ENCODE measurements around the gene NPAS3. TPM values are rescaled to one million over a fixed set of nuclear protein-coding genes. Genes with fewer than 3 reads are reported as not detected.

Gene NPAS3
- total RNA-seq, 1 experiment from 2014 or later: not detected

DNA sequence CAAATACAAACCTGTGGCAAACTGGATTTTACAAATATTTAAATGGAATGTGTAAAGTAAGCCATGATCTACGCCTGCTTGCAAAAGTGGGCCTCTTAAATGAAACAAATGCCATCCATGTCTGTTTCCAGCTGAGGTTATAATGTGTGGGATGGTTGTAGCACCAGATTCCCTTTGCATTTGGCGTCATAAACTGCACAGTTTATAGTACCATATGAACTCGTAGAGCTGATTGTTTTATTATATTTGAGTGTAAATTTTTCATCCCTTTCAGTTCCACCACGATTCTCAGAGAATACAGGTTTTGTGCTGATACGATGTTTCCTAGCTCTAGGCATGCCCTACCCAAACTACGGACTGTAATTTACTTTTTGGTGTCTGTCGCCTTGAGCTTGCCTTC, 637.3 kb downstream of the NPAS3 start:
- ChIA-PET CTCF (no interaction called here), RAD21 (ENCODE audit: low non-redundant PET in 1 of 2, low total read pairs in 2 of 2, uncharacterized antibody in 2 of 2, unreplicated experiment in 2 of 2) (no interaction called here), POLR2A (no interaction called here)
- TF ChIP-seq ELF1 (IDR thresholded peaks at IDR 0.05; ENCODE audit: borderline replicate concordance, low read depth): no peak
- TF ChIP-seq, protein P1, sequence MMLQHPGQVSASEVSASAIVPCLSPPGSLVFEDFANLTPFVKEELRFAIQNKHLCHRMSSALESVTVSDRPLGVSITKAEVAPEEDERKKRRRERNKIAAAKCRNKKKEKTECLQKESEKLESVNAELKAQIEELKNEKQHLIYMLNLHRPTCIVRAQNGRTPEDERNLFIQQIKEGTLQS (IDR thresholded peaks at IDR 0.05): no peak
- no peak for TF ChIP-seq ZFX (IDR thresholded peaks at IDR 0.05)
- TF ChIP-seq FOSL1 (IDR thresholded peaks at IDR 0.05; ENCODE audit: low read depth): no peak
- no peak for TF ChIP-seq MAX (IDR thresholded peaks at IDR 0.05)
- TF ChIP-seq SIN3A (IDR thresholded peaks at IDR 0.05; ENCODE audit: low read depth): no peak
- TF ChIP-seq TCF7L2 (IDR thresholded peaks at IDR 0.05; ENCODE audit: borderline replicate concordance, extremely low read depth, insufficient read depth, insufficient read length): no peak
- TF ChIP-seq POLR2A (IDR thresholded peaks at IDR 0.05; ENCODE audit: borderline replicate concordance, extremely low read depth, insufficient read depth, insufficient read length): no peak
- no peak for TF ChIP-seq POLR2AphosphoS5 (IDR thresholded peaks at IDR 0.05; ENCODE audit: low read depth, low read length)
- TF ChIP-seq SP1 (IDR thresholded peaks at IDR 0.05; ENCODE audit: low read depth): no peak
- intact Hi-C loops (cut with micrococcal nuclease): no loop called here
- H3K27ac ChIP-seq (ENCODE audit: low read depth, low read length): no peak overlapping the region
- H3K9ac ChIP-seq (ENCODE audit: low read length): no peak overlapping the region
- no peaks in the 10 kb centered on the region for H3K9me2 ChIP-seq (ENCODE audit: insufficient read depth)
- H3K4me3 ChIP-seq (replicated peaks in 1 of 2; ENCODE audit: low read depth in 1 of 2, low read length in 2 of 2): no peak overlapping the region
- ATAC-seq (no peak), DNase-seq (ENCODE audit: low read depth, low spot score) (no peak)
- no TSS peak for BruUV-seq (replicated peaks)
- H3K9me3 ChIP-seq (ENCODE audit: control insufficient read depth in 1 of 2, insufficient read depth in 1 of 2, low read depth in 1 of 2, low read length in 2 of 2): no peaks in the 10 kb centered on the region
- H3K4me2 ChIP-seq (ENCODE audit: low read length): no peak overlapping the region
- H3K27me3 ChIP-seq (ENCODE audit: insufficient read depth, low read length): no peaks in the 10 kb centered on the region
- no peak overlapping the region for H2AFZ ChIP-seq (ENCODE audit: low read depth, low read length, poor library complexity, severe bottlenecking)
- H4K20me1 ChIP-seq (ENCODE audit: insufficient read depth): no peaks in the 10 kb centered on the region
- no peaks in the 10 kb centered on the region for H3K79me2 ChIP-seq (ENCODE audit: insufficient read depth, low read length)
- no peaks in the 10 kb centered on the region for H3K4me1 ChIP-seq (ENCODE audit: control insufficient read depth in 1 of 2, insufficient read depth in 2 of 2, low read length in 2 of 2)
- no peaks in the 10 kb centered on the region for H3K36me3 ChIP-seq (ENCODE audit: control insufficient read depth in 1 of 2, insufficient read depth in 2 of 2, low read length in 2 of 2)

DNA sequence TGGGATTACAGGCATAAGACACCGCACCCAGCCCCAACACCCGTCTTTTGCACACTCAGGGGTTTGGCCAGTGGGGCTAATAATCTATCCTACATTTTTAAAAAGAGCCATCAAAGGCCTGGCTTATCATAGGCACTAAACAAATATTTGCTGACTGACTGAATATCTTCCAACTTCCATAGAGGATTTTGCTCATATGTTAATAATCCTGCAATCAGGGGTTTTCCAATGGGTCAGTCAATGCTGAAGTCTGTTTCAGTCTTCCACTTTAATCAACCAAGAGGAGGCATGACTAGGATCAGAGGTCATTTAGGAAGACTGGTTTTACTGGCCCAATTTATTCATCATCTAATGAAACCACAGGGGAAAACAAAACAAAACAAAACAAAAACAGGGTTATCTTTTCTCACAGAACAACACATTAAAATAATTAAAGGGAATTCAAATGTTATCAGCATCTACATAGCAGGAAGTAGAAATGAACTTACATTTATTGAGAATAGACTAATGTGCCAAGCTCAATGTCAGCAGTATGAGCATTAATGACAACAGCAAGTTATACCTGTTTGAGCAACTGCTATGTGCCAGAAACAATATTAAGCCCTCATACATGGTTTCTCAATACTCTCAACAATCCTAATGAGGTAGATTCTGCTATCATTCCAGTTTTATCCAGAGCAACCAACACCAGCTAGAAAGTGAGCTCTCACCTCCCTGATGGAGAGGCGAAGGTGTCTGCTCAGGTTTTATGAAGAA, 640.0 kb downstream of the NPAS3 start:
- Histone ChIP-seq H3K27ac (ENCODE audit: low read depth, low read length) (no peak overlapping the region), H3K27me3 (ENCODE audit: insufficient read depth, low read length) (no peaks in the 10 kb centered on the region), H3K9me2 (ENCODE audit: insufficient read depth) (no peaks in the 10 kb centered on the region), H3K4me2 (ENCODE audit: low read length) (no peak overlapping the region), H2AFZ (ENCODE audit: low read depth, low read length, poor library complexity, severe bottlenecking) (no peak overlapping the region), H3K4me1 (ENCODE audit: control insufficient read depth in 1 of 2, insufficient read depth in 2 of 2, low read length in 2 of 2) (no peaks in the 10 kb centered on the region), H3K9me3 (ENCODE audit: control insufficient read depth in 1 of 2, insufficient read depth in 1 of 2, low read depth in 1 of 2, low read length in 2 of 2) (no peaks in the 10 kb centered on the region), H4K20me1 (ENCODE audit: insufficient read depth) (no peaks in the 10 kb centered on the region), H3K36me3 (ENCODE audit: control insufficient read depth in 1 of 2, insufficient read depth in 2 of 2, low read length in 2 of 2) (no peaks in the 10 kb centered on the region), H3K9ac (ENCODE audit: low read length) (no peak overlapping the region), H3K79me2 (ENCODE audit: insufficient read depth, low read length) (no peaks in the 10 kb centered on the region), H3K4me3 (replicated peaks in 1 of 2; ENCODE audit: low read depth in 1 of 2, low read length in 2 of 2) (no peak overlapping the region)
- ChIA-PET RAD21 (ENCODE audit: low non-redundant PET in 1 of 2, low total read pairs in 2 of 2, uncharacterized antibody in 2 of 2, unreplicated experiment in 2 of 2) (no interaction called here), CTCF (no interaction called here), POLR2A (no interaction called here)
- no TSS peak for BruUV-seq (replicated peaks)
- no peak for ATAC-seq
- intact Hi-C loops (cut with micrococcal nuclease): no loop called here
- no peak for DNase-seq (ENCODE audit: low read depth, low spot score)
- no peak for TF ChIP-seq SIN3A (IDR thresholded peaks at IDR 0.05; ENCODE audit: low read depth)
- TF ChIP-seq MAX (IDR thresholded peaks at IDR 0.05): no peak
- no peak for TF ChIP-seq FOSL1 (IDR thresholded peaks at IDR 0.05; ENCODE audit: low read depth)
- TF ChIP-seq ELF1 (IDR thresholded peaks at IDR 0.05; ENCODE audit: borderline replicate concordance, low read depth): no peak
- TF ChIP-seq TCF7L2 (IDR thresholded peaks at IDR 0.05; ENCODE audit: borderline replicate concordance, extremely low read depth, insufficient read depth, insufficient read length): no peak
- TF ChIP-seq, protein P2, sequence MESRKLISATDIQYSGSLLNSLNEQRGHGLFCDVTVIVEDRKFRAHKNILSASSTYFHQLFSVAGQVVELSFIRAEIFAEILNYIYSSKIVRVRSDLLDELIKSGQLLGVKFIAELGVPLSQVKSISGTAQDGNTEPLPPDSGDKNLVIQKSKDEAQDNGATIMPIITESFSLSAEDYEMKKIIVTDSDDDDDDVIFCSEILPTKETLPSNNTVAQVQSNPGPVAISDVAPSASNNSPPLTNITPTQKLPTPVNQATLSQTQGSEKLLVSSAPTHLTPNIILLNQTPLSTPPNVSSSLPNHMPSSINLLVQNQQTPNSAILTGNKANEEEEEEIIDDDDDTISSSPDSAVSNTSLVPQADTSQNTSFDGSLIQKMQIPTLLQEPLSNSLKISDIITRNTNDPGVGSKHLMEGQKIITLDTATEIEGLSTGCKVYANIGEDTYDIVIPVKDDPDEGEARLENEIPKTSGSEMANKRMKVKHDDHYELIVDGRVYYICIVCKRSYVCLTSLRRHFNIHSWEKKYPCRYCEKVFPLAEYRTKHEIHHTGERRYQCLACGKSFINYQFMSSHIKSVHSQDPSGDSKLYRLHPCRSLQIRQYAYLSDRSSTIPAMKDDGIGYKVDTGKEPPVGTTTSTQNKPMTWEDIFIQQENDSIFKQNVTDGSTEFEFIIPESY (IDR thresholded peaks at IDR 0.05; ENCODE audit: extremely low read depth, insufficient replicate concordance, low read length): no peak
- no peak for TF ChIP-seq CBX3 (IDR thresholded peaks at IDR 0.05; ENCODE audit: low read depth)
- TF ChIP-seq YY1 (IDR thresholded peaks at IDR 0.05; ENCODE audit: extremely low read depth, insufficient replicate concordance, low read depth, low read length): no peak
- no peak for TF ChIP-seq SP1 (IDR thresholded peaks at IDR 0.05; ENCODE audit: low read depth)
- TF ChIP-seq CTCF (IDR thresholded peaks at IDR 0.05 in 2 of 3, conservative IDR thresholded peaks at IDR 0.05 in 1 of 3; ENCODE audit: borderline replicate concordance in 1 of 3, insufficient read depth in 1 of 3, low read depth in 2 of 3, low read length in 2 of 3): no peak
